ENCODE data around the gene ZNF324.
"Not testable (repeated sequence)": the region's sequence is repeated elsewhere in the genome, so short reads cannot be mapped to it uniquely, and the experiment has no call there.

The ZNF324 gene

GRCh38 chr19:58466760-58467589 lies at the start of gene ZNF324:
ZNF324 (plus strand) TSS chr19:58467080; CDS start chr19:58469186, 2,106 bp downstream.
- peaks cover 17% of the 10 kb centered on the region for H3K36me3 Mint-ChIP-seq (ENCODE audit: low read depth)
- H3K4me3 Mint-ChIP-seq = peak within 1 kb of the TSS; percentile 92
- H3K9me3 Mint-ChIP-seq = no peaks in the 10 kb centered on the region
- peaks cover 3% of the 10 kb centered on the region for H3K27me3 Mint-ChIP-seq
- peaks cover 23% of the 10 kb centered on the region for H3K4me1 Mint-ChIP-seq (ENCODE audit: low read depth)
- H3K27ac Mint-ChIP-seq = peak within 1 kb of the TSS; percentile 76

DNA sequence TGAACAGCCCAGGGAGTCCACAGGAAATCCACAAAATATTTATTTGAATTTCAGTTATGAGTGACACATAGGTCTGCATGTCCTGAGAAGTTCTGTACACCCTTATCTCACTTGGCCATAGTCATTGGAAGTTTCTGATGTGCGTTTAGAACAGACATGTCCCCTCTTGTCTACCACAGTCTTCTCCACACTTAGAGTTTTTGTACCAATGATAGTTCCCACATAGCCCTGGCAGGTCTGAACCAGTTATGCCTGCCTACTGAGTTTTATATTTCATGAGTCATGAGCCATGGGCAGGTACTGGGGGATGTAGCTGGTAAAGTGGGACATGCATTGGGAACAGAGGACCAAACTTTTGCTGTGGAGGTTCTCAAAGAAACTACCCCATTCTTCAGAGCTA lies 38.3 kb upstream of the ZNF324 start:
- no peaks in the 10 kb centered on the region for H3K4me1 Mint-ChIP-seq (ENCODE audit: low read depth)
- peaks cover 60% of the 10 kb centered on the region for H3K36me3 Mint-ChIP-seq (ENCODE audit: low read depth)
- peaks cover 21% of the 10 kb centered on the region for H3K9me3 Mint-ChIP-seq
- H3K27ac Mint-ChIP-seq = no peak overlapping the region
- no peaks in the 10 kb centered on the region for H3K27me3 Mint-ChIP-seq
- no peak overlapping the region for H3K4me3 Mint-ChIP-seq

DNA sequence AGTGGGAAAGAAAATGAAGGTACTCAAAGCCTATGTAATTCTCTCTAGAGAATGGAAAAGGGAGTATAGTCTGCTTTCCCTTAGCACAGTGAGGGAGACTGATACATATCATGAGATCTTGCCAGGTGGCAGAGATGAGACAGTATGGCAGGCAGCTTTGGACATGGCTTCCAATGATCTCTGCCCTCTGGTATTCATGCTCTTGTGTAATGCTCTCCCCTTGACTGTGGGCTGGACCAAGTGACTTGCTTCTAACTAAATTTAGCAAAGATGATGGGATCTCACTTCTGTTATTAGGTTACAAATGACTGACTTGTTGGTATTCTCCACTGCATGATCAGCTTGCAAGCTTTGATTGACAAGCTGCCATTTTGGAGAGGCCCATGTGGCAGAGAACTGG lies 37.1 kb upstream of the ZNF324 start:
- H3K27me3 Mint-ChIP-seq = no peaks in the 10 kb centered on the region
- H3K27ac Mint-ChIP-seq = no peak overlapping the region
- peaks cover 26% of the 10 kb centered on the region for H3K9me3 Mint-ChIP-seq
- no peak overlapping the region for H3K4me3 Mint-ChIP-seq
- H3K36me3 Mint-ChIP-seq (ENCODE audit: low read depth) = peaks cover 69% of the 10 kb centered on the region
- H3K4me1 Mint-ChIP-seq (ENCODE audit: low read depth) = no peaks in the 10 kb centered on the region

DNA sequence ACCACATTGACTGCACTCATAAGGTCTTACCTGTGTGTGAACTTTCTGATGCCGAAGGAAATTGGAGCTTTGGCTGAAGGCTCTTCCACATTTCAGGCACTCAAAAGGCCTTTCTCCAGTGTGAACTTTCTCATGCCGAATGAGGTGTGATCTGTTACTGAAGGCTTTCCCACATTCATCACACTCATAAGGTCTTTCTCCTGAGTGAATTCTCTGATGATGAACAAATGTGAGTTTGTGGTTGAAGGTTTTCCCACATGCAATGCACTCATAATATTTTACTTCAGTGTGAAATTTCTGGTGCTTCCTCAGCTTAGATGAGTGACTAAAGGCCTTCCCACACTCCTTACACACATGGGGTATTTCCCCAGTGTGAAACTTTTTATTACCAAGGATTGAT lies 32.7 kb upstream of the ZNF324 start:
- peaks cover 49% of the 10 kb centered on the region for H3K9me3 Mint-ChIP-seq
- no peak overlapping the region for H3K27ac Mint-ChIP-seq
- peaks cover 88% of the 10 kb centered on the region for H3K36me3 Mint-ChIP-seq (ENCODE audit: low read depth)
- H3K27me3 Mint-ChIP-seq = no peaks in the 10 kb centered on the region
- H3K4me3 Mint-ChIP-seq = no peak overlapping the region
- peaks cover 12% of the 10 kb centered on the region for H3K4me1 Mint-ChIP-seq (ENCODE audit: low read depth)

- Mint-ChIP-seq H3K9me3 (peaks cover 45% of the 10 kb centered on the region), H3K4me1 (ENCODE audit: low read depth) (peaks cover 28% of the 10 kb centered on the region), H3K27me3 (no peaks in the 10 kb centered on the region), H3K4me3 (peak within 1 kb of the TSS; percentile 86), H3K36me3 (ENCODE audit: low read depth) (peaks cover 54% of the 10 kb centered on the region), H3K27ac (peak within 1 kb of the TSS; percentile 92)
Measured at GRCh38 chr19:58439576-58440554, 27.0 kb upstream of the ZNF324 start, which contains the start of gene ZNF132. ZNF132 (minus strand) TSS chr19:58440153; CDS start chr19:58439821, 332 bp downstream.

DNA sequence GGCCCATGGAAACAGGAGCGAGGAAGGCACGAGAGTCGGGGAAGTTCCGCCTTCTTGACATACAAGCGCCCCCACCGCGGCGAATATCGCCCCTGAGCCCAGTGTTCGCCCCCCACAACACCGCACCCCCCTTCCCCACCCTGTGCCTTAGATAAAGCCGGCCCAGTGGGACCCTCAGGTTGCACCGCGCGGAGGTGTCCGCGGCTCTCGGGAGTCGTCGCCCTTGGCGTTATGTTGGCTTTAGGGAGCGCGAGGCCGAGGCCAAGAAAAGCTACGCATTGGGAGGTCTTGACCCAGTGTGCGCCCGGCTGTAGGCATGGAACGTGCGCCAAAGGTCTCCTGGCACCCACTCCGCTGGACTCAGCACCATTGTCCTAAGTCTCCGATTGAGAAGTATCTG lies 26.3 kb upstream of the ZNF324 start:
- Mint-ChIP-seq H3K4me1 (ENCODE audit: low read depth) (peaks cover 28% of the 10 kb centered on the region), H3K4me3 (peak overlapping the region; percentile 86), H3K27me3 (no peaks in the 10 kb centered on the region), H3K27ac (peak overlapping the region; percentile 92), H3K36me3 (ENCODE audit: low read depth) (peaks cover 47% of the 10 kb centered on the region), H3K9me3 (peaks cover 39% of the 10 kb centered on the region)

DNA sequence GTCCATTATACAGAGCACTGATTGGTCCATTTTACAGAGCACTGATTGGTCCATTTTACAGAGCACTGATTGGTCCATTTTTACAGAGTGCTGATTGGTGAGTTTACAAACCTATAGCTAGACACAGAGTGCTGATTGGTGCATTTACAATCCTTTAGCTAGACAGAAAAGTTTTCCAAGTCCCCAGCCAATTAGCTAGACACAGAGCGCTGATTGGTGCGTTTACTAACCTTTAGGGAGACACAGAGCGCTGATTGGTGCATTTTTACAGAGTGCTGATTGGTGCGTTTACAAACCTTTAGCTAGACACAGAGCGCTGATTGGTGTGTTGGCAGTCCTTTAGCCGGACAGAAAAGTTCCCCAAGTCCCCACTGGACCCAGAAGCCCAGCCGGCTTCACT lies 23.9 kb upstream of the ZNF324 start:
- Mint-ChIP-seq H3K9me3 (peaks cover 26% of the 10 kb centered on the region), H3K36me3 (ENCODE audit: low read depth) (peaks cover 25% of the 10 kb centered on the region)
- H3K4me3 Mint-ChIP-seq = not testable (repeated sequence)

DNA sequence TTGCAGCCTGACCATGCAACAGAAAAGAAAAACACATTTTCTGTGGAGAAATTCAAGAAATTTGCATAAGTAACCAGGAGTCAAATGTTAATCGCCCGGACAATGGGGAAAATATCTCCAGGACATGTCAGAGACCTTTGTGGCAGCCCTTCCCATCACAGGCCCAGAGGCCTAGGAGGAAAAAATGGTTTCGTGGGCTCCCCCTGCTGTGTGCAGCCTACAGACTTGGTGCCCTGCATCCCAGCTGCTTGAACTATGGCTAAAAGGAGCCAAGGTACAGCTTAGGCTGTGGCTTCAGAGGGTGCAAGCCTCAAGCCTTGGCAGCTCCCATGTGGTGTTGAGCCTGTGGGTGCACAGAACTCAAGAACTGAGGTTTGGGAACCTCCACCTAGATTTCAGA lies 18.0 kb upstream of the ZNF324 start:
- Mint-ChIP-seq H3K9me3 (peaks cover 17% of the 10 kb centered on the region), H3K27me3 (peaks cover 28% of the 10 kb centered on the region), H3K4me1 (ENCODE audit: low read depth) (peaks cover 30% of the 10 kb centered on the region)
- H3K36me3 Mint-ChIP-seq (ENCODE audit: low read depth); H3K27ac Mint-ChIP-seq; H3K4me3 Mint-ChIP-seq: not testable (repeated sequence)

More for the DNA sequence above, 23.9 kb upstream of the ZNF324 start:
- not testable (repeated sequence) for H3K27ac Mint-ChIP-seq, H3K27me3 Mint-ChIP-seq
- H3K4me1 Mint-ChIP-seq (ENCODE audit: low read depth) = peaks cover 25% of the 10 kb centered on the region

DNA sequence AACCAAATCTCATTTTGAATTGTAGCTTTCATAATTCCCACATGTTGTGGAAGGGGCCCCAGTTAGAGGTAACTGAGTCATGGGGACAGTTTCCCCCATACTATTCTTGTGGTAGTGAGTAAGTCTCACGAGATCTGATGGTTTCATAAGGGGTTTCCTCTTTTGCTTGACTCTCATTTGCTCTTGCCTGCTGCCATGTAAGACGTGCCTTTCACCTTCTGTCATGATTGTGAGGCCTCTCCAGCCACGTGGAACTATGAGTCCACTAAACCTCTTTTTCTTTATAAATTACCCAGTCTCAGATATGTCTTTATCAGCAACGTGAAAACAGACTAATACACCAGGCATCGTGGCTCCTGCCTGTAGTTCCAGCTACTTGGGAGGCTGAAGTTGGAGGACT lies 16.9 kb upstream of the ZNF324 start:
- not testable (repeated sequence) for H3K27ac Mint-ChIP-seq, H3K4me3 Mint-ChIP-seq
- peaks cover 30% of the 10 kb centered on the region for H3K4me1 Mint-ChIP-seq (ENCODE audit: low read depth)
- H3K36me3 Mint-ChIP-seq (ENCODE audit: low read depth) = peaks cover 15% of the 10 kb centered on the region
- peaks cover 17% of the 10 kb centered on the region for H3K9me3 Mint-ChIP-seq
- H3K27me3 Mint-ChIP-seq = peaks cover 28% of the 10 kb centered on the region

DNA sequence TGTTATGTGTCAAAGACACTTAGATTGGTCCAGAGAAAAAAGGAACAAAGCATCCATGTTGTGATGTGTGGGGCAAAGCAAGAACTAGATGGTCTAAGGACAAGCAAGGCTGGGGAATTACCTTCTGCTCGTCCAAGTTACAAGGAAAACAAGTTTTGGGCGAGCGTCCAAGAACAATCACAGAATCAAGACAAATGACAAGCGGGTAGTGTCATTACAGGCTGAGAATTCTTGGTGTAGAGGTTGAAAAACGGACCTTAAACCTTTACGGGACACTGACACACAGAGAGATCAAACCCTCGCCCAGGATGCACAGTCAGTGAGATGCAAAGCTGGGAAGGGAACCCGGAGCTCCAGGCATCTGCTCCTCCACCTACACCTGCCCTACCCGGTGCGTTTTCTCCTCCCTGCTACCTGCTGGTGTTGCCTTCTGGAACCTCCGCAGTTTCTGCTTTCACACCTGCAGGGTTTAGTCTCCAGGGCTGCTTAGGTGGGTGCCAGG lies 16.0 kb upstream of the ZNF324 start:
- H3K9me3 Mint-ChIP-seq = peaks cover 17% of the 10 kb centered on the region
- H3K27ac Mint-ChIP-seq = no peak overlapping the region
- peaks cover 28% of the 10 kb centered on the region for H3K27me3 Mint-ChIP-seq
- peaks cover 30% of the 10 kb centered on the region for H3K4me1 Mint-ChIP-seq (ENCODE audit: low read depth)
- H3K4me3 Mint-ChIP-seq = peak overlapping the region; percentile 82
- peaks cover 15% of the 10 kb centered on the region for H3K36me3 Mint-ChIP-seq (ENCODE audit: low read depth)

DNA sequence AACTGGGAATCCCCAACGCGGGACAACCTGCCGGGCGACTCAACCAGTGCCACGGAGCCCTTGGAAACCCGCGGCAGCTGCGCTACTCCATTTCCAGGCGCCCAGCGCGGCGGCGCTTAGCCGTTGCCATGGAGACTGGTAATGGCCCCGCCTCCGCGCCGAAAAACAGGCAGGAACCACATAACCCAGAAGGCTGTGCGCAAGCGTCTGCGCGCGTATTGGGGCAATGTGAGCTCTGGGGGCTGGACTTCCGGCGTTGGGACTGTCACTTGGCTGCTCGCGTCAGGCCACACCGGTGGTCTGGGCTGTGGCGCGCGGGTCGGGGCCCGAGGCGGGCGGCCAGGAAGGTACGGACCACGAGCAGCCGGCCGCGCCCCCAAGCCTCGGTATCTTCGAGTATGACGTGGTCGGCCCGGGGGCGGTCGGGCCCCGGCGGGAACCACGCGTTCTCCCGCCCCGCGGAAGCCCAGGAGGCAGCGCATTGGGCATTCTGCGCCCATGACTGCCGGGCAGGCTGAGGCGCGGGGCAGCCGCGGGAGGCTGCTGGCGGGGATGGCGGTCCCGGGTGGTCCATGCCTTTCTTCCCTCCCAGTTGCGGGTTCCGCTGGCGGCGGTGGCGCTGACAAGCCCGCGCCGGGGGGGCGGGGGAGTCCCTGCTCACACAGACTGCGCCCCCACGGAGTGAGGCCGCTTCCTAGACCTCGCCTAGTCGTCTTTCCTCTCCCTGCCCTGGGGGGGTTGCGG lies 15.3 kb upstream of the ZNF324 start, which contains the start of gene ZNF324B:
ZNF324B (plus strand) TSS at position 265 of the 744 bp plus-strand sequence. CDS start 2,080 bp downstream, outside the sequence.
- Mint-ChIP-seq H3K27ac (peak within 1 kb of the TSS; percentile 18), H3K27me3 (peaks cover 28% of the 10 kb centered on the region), H3K4me1 (ENCODE audit: low read depth) (peaks cover 30% of the 10 kb centered on the region)

DNA sequence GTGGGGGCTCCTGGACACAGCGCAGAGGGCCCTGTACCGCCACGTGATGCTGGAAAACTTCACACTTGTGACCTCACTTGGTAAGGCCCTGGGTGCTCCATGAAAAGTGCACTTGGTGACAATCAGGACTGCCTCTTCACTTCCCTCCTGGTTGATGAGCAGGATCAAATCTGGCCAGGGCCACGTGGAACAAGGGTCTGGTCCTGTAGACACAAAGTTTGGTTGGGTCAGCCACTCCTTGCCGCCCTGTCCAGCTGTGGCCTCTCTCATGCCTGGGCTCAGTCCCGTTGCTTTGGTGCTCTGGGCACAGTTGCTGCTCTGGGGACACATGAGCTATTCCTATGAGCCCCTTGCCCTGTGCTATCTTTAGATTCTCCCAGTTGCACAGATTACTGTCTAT lies 13.1 kb upstream of the ZNF324 start:
- no peak overlapping the region for H3K27ac Mint-ChIP-seq
- peaks cover 15% of the 10 kb centered on the region for H3K27me3 Mint-ChIP-seq
- H3K36me3 Mint-ChIP-seq (ENCODE audit: low read depth) = peaks cover 25% of the 10 kb centered on the region
- peaks cover 10% of the 10 kb centered on the region for H3K9me3 Mint-ChIP-seq
- H3K4me3 Mint-ChIP-seq = no peak overlapping the region
- H3K4me1 Mint-ChIP-seq (ENCODE audit: low read depth) = peaks cover 30% of the 10 kb centered on the region

More for the DNA sequence above, 15.3 kb upstream of the ZNF324 start, which contains the start of gene ZNF324B:
- H3K9me3 Mint-ChIP-seq = peaks cover 17% of the 10 kb centered on the region
- peaks cover 20% of the 10 kb centered on the region for H3K36me3 Mint-ChIP-seq (ENCODE audit: low read depth)
- peak within 1 kb of the TSS; percentile 82 for H3K4me3 Mint-ChIP-seq

- Mint-ChIP-seq H3K4me1 (ENCODE audit: low read depth) (peaks cover 21% of the 10 kb centered on the region), H3K4me3 (no peak overlapping the region), H3K27ac (no peak overlapping the region)
Measured at GRCh38 chr19:58455306-58455705, 11.6 kb upstream of the ZNF324 start.

DNA sequence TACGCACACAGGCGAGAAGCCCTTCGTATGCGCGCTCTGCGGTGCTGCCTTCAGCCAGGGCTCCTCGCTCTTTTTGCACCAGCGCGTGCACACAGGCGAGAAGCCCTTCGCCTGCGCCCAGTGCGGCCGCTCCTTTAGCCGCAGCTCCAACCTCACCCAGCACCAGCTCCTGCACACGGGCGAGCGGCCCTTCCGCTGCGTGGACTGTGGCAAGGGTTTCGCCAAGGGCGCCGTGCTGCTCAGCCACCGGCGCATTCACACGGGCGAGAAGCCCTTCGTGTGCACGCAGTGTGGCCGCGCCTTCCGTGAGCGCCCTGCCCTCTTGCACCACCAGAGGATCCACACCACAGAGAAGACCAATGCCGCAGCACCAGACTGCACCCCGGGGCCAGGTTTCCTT lies 10.8 kb upstream of the ZNF324 start:
- Mint-ChIP-seq H3K36me3 (ENCODE audit: low read depth) (peaks cover 31% of the 10 kb centered on the region), H3K27me3 (no peaks in the 10 kb centered on the region), H3K27ac (no peak overlapping the region), H3K4me1 (ENCODE audit: low read depth) (peaks cover 14% of the 10 kb centered on the region), H3K9me3 (no peaks in the 10 kb centered on the region), H3K4me3 (no peak overlapping the region)

More at GRCh38 chr19:58455306-58455705, 11.6 kb upstream of the ZNF324 start:
- Mint-ChIP-seq H3K27me3 (peaks cover 5% of the 10 kb centered on the region), H3K9me3 (no peaks in the 10 kb centered on the region), H3K36me3 (ENCODE audit: low read depth) (peaks cover 31% of the 10 kb centered on the region)
